K562 (cell line): ENCODE data around the gene DDX46. TPM values are rescaled to one million over a fixed set of nuclear protein-coding genes. Genes with fewer than 3 reads are reported as not detected.

ENCODE experiments used
- ATAC-seq: fragments of 200-7000 bp; cut with Tn5 transposase; 3 replicates; pipeline ENCODE4 v1.9.1; 2020; ENCODE audit warnings: moderate library complexity
- BruUV-seq: library from RNA; stranded (reverse); fragments of 400-500 nt; replicated peaks from 2 replicates; lab custom pipeline; 2021; lab: Mats Ljungman, UMichigan
- CTCF ChIA-PET: fragments of 300-600 bp; formaldehyde crosslinking; extraction: SDS; loops from one replicate; lab custom pipeline; 2021; ENCODE audit warnings: low intra/inter-chr PET ratio; lab: Yijun Ruan, JAX
- POLR2A ChIA-PET: fragments of 300-600, 350-650 bp; sonication (Branson Sonifier 250); formaldehyde crosslinking; extraction: SDS; loops from one replicate; lab custom pipeline; 2021; ENCODE audit warnings: antibody characterized with exemption, inconsistent platforms; lab: Yijun Ruan, JAX
- DNase-seq, 4 experiments: peaks; one replicate each; pipeline versions ENCODE4 v3.0.0 to v3.0.0-alpha.2; 2011 to 2018; ENCODE audit warnings: low spot score in 3 of 4, mixed read lengths in 3 of 4; ENCODE audit errors: extremely low read depth in 1 of 4
- FAIRE-seq: peaks from 2 replicates; lab custom pipeline; 2011; peaks lifted over from hg19 to GRCh38; lab: Jason Lieb, UNC
- H2AFZ ChIP-seq: 2 replicates; pipeline ENCODE4 v1.6.0; 2011; ENCODE audit warnings: low read depth, low read length, control low read depth, inconsistent platforms
- H3K27ac ChIP-seq: fragments of 200-600 bp; 3 replicates; pipeline ENCODE4 v1.8.0; 2011; ENCODE audit warnings: low read depth, mild to moderate bottlenecking, control low read depth, inconsistent platforms, low read length, moderate library complexity, mixed read lengths; ENCODE audit errors: extremely low read depth
- H3K27me3 ChIP-seq, 2 experiments: fragments of 300-600 bp in 1 of 2; 2 replicates in 1 of 2; 3 replicates in 1 of 2; pipeline versions ENCODE4 v1.6.0 to v1.8.0; 2011; ENCODE audit warnings: inconsistent platforms in 2 of 2, low read length in 2 of 2, mild to moderate bottlenecking in 1 of 2, mixed read lengths in 1 of 2, moderate library complexity in 1 of 2; ENCODE audit not compliant: control insufficient read depth in 2 of 2, insufficient read depth in 2 of 2
- H3K36me3 ChIP-seq: fragments of 300-600 bp; 3 replicates; pipeline ENCODE4 v1.8.0; 2011; ENCODE audit warnings: mild to moderate bottlenecking, low read length, inconsistent platforms; ENCODE audit not compliant: control insufficient read depth, insufficient read depth
- H3K4me1 ChIP-seq, 2 experiments: fragments of 200-600 bp in 1 of 2; replicated peaks in 1 of 2; 2 replicates in 1 of 2; 3 replicates in 1 of 2; pipeline versions ENCODE4 v1.5.1 to v1.8.0; 2011; ENCODE audit warnings: inconsistent platforms in 2 of 2, low read length in 2 of 2, mild to moderate bottlenecking in 1 of 2, mixed read lengths in 1 of 2, moderate library complexity in 1 of 2; ENCODE audit not compliant: control insufficient read depth in 2 of 2, insufficient read depth in 2 of 2
- H3K4me2 ChIP-seq: 2 replicates; pipeline ENCODE4 v1.6.1; 2011; ENCODE audit warnings: low read length, control low read depth, inconsistent platforms, mixed read lengths; ENCODE audit not compliant: insufficient read depth
- H3K4me3 ChIP-seq: fragments of 200-600 bp; sonication (generic), shearing (Covaris generic); 2 replicates; pipeline ENCODE4 v1.5.1; 2016; ENCODE audit warnings: control low read depth, inconsistent platforms
- H3K79me2 ChIP-seq: fragments of 200-600 bp; 3 replicates; pipeline ENCODE4 v1.8.0; 2011; ENCODE audit warnings: low read length, inconsistent platforms; ENCODE audit not compliant: control insufficient read depth, insufficient read depth
- H3K9ac ChIP-seq, 2 experiments: 2 replicates each; pipeline versions ENCODE4 v1.6.0 to v1.6.1; 2011; ENCODE audit warnings: low read depth in 2 of 2, low read length in 2 of 2, control low read depth in 1 of 2, inconsistent platforms in 1 of 2, mild to moderate bottlenecking in 1 of 2, mixed read lengths in 1 of 2; ENCODE audit not compliant: insufficient read depth in 1 of 2
- H3K9me1 ChIP-seq: one replicate; pipeline ENCODE4 v1.6.0; 2011; ENCODE audit warnings: inconsistent platforms, mild to moderate bottlenecking, low read length, moderate library complexity; ENCODE audit not compliant: control insufficient read depth, insufficient read depth
- H3K9me3 ChIP-seq: replicated peaks from 2 replicates; pipeline ENCODE4 v1.5.1; 2011; ENCODE audit warnings: low read depth, low read length, inconsistent platforms; ENCODE audit not compliant: control insufficient read depth, insufficient read depth
- H4K20me1 ChIP-seq: replicated peaks from 2 replicates; pipeline ENCODE4 v1.6.1; 2011; ENCODE audit warnings: low read length, inconsistent platforms, mixed read lengths; ENCODE audit not compliant: control insufficient read depth, insufficient read depth
- CBFA2T3 ChIP-seq: fragments of 450-650 bp; IDR thresholded peaks from 2 replicates; pipeline ENCODE4 v1.6.1; 2017
- FOSL1 ChIP-seq: fragments of 200-800 bp; sonication (Bioruptor generic); conservative IDR thresholded peaks from 2 replicates; pipeline ENCODE4 v1.6.1; 2016; ENCODE audit warnings: missing genetic modification characterization, missing compliant biosample characterization
- GTF2E2 ChIP-seq: fragments of 200-800 bp; sonication (Bioruptor generic); IDR thresholded peaks from 2 replicates; pipeline ENCODE4 v1.6.1; 2016; ENCODE audit warnings: missing genetic modification characterization, missing compliant biosample characterization
- KLF6 ChIP-seq: fragments of 250-450 bp; sonication (Bioruptor Pico); IDR thresholded peaks from 2 replicates; pipeline ENCODE4 v1.4.0; 2020; ENCODE audit warnings: mild to moderate bottlenecking, moderate library complexity, borderline replicate concordance
- NFE2 ChIP-seq: IDR thresholded peaks from 2 replicates; pipeline ENCODE4 v1.6.1; 2014; ENCODE audit warnings: antibody characterized with exemption, low read depth
- NR4A1 ChIP-seq, 2 experiments: fragments of 250-450 bp in 1 of 2; fragments of 450-650 bp in 1 of 2; sonication (Bioruptor Pico) in 1 of 2; IDR thresholded peaks; 2 replicates each; pipeline versions ENCODE4 v1.4.0 to v1.6.1; 2016 to 2020; ENCODE audit warnings: mild to moderate bottlenecking in 2 of 2, missing compliant biosample characterization in 1 of 2, missing genetic modification characterization in 1 of 2, moderate library complexity in 1 of 2
- TEAD4 ChIP-seq, 2 experiments: sonication (generic) in 1 of 2; formaldehyde crosslinking in 1 of 2; IDR thresholded peaks; 2 replicates each; pipeline versions ENCODE4 v1.6.1 to v1.8.0; 2012 to 2022; ENCODE audit warnings: borderline replicate concordance in 1 of 2, inconsistent platforms in 1 of 2, low read length in 1 of 2, mild to moderate bottlenecking in 1 of 2, missing genetic modification reagents in 1 of 2
- ZNF609 ChIP-seq: sonication (generic); formaldehyde crosslinking; IDR thresholded peaks from 2 replicates; pipeline ENCODE4 v1.8.1; 2023; ENCODE audit warnings: missing genetic modification reagents, mild to moderate bottlenecking, borderline replicate concordance
- ZNF780A ChIP-seq: fragments of 250-450 bp; sonication (Bioruptor Pico); IDR thresholded peaks from 2 replicates; pipeline ENCODE4 v1.5.0; 2021; ENCODE audit warnings: mild to moderate bottlenecking
- WGBS: fragments of 100-300 bp; shearing (Covaris generic); methylation state at CpG from one replicate; pipeline ENCODE4 v1.1.6; 2016; ENCODE audit warnings: low coverage, mixed read lengths; ENCODE audit not compliant: insufficient coverage; ENCODE audit errors: missing lambda C conversion rate; 5-methylcytosine and 5-hydroxymethylcytosine counted together
- in situ Hi-C: fragments of 300-500 bp; cut with MboI; formaldehyde crosslinking; loops from 4 replicates; pipeline ENCODE4 v1.15.0; 2018; ENCODE audit warnings: inconsistent platforms, mixed read lengths
- intact Hi-C: fragments of 100-400 bp; cut with micrococcal nuclease; formaldehyde crosslinking; loops from 2 replicates; pipeline ENCODE4 v1.14.2; 2022
- polyA plus RNA-seq, 8 experiments: library from polyadenylated mRNA; depleted of rRNA in 4 of 8; stranded (reverse) in 5 of 8; unstranded in 3 of 8; fragments of >200 nt; fragmentation: Nextera tagmentation in 2 of 8; fragmentation: Illumina TruSeq in 1 of 8; extraction: Ambion mirVana in 2 of 8; extraction: Trizol in 1 of 8; gene quantifications; 2 replicates each; pipeline versions ENCODE4 v1.2.1 to v1.2.3, GENCODE V29; 2011 to 2014; ENCODE audit warnings: inconsistent platforms in 1 of 8, missing spikeins in 1 of 8
- total RNA-seq, 7 experiments: library from RNA; depleted of rRNA in 6 of 7; stranded (reverse); fragments of >200 nt in 6 of 7; fragmentation: Illumina TruSeq in 2 of 7; extraction: Trizol in 2 of 7; gene quantifications; 2 replicates each; pipeline versions ENCODE4 v1.2.1 to v1.2.3, GENCODE V29; 2011 to 2021; ENCODE audit warnings: low replicate concordance in 1 of 7

Gene DDX46
- total and polyA plus RNA-seq, 9 of the 15 experiments (the other 6 are each of a cell fraction or from before 2014, with no cell fraction given), result 26.2 to 99.0 (median 76.4) TPM

- Histone ChIP-seq H3K36me3 (peaks cover 63% of the 10 kb centered on the region), H3K4me1 (peaks cover 0 to 3% of the 10 kb centered on the region in 2 experiments; a peak in 2 of 5 replicates), H3K9me1 (no peaks in the 10 kb centered on the region), H3K9me3 (no peaks in the 10 kb centered on the region), H3K27ac (no peak overlapping the region; the same call in 2 of the 3 replicates), H4K20me1 (no peaks in the 10 kb centered on the region), H3K79me2 (no peaks in the 10 kb centered on the region), H3K27me3 (no peaks in the 10 kb centered on the region), H3K4me3 (no peak overlapping the region), H2AFZ (no peak overlapping the region), H3K9ac (no peak overlapping the region), H3K4me2 (no peak overlapping the region)
- intact Hi-C loops, result no loop called here
- no TSS peak for BruUV-seq
- TF ChIP-seq NFE2 (no peak), CBFA2T3 (0 out of 2 replicates have a peak, but pooled peaks have one; percentile 10)
- 69% methylated on average over 5 of the region's 5 CpGs for WGBS
- in situ Hi-C loops, result no loop called here
- DNase-seq (peak in 1 of 4 experiments; percentile 24), FAIRE-seq (no peak), ATAC-seq (no peak; the same call in 2 of the 3 replicates)
- ChIA-PET CTCF (no interaction called here), POLR2A (interaction anchor here (0.6 kb wide), 1 partner anchor 261 kb away, joined by 3 read pairs; no protein-coding TSS in a partner anchor)
Observed at GRCh38 chr5:134714120-134714519, 44.5 kb upstream of the DDX46 start.

- no peak overlapping the region for H3K9ac ChIP-seq
- WGBS, result 85% methylated on average over 3 of the region's 3 CpGs
- DNase-seq (no peak), FAIRE-seq (no peak), ATAC-seq (no peak; the same call in 2 of the 3 replicates)
- H3K4me2 ChIP-seq, result no peak overlapping the region
- no TSS peak for BruUV-seq
- no peaks in the 10 kb centered on the region for H3K27me3 ChIP-seq
- H3K79me2 ChIP-seq, result no peaks in the 10 kb centered on the region
- H4K20me1 ChIP-seq, result no peaks in the 10 kb centered on the region
- in situ Hi-C loops, result no loop called here
- no peak overlapping the region for H2AFZ ChIP-seq
- no peak overlapping the region for H3K27ac ChIP-seq
- H3K36me3 ChIP-seq, result peaks cover 63% of the 10 kb centered on the region
- intact Hi-C loops, result no loop called here
- no peaks in the 10 kb centered on the region for H3K9me1 ChIP-seq
- H3K9me3 ChIP-seq, result no peaks in the 10 kb centered on the region
- no peak overlapping the region for H3K4me3 ChIP-seq
- CTCF ChIA-PET, result no interaction called here
- POLR2A ChIA-PET, result interaction anchor here (0.6 kb wide), 1 partner anchor 260 kb away, joined by 3 read pairs; no protein-coding TSS in a partner anchor
- peaks cover 0 to 3% of the 10 kb centered on the region in 2 experiments; a peak in 2 of 5 replicates for H3K4me1 ChIP-seq
- TF ChIP-seq NR4A1 (CRISPR knock-in tag; IDR thresholded peaks at IDR 0.05) (no peak), NR4A1 (tag; IDR thresholded peaks at IDR 0.05) (no peak), TEAD4 (IDR thresholded peaks at IDR 0.05; ENCODE audit: low read length) (peak; percentile 46; the same call in 1 of the 2 replicates), TEAD4 (CRISPR knock-in tag; IDR thresholded peaks at IDR 0.05; ENCODE audit: borderline replicate concordance) (no peak), GTF2E2 (tag) (no peak), KLF6 (CRISPR knock-in tag) (no peak), ZNF780A (no peak), CBFA2T3 (0 out of 2 replicates have a peak, but pooled peaks have one; percentile 5), FOSL1 (0 out of 2 replicates have a peak, but pooled peaks have one; percentile 23), ZNF609 (CRISPR knock-in tag) (no peak)
Observed at GRCh38 chr5:134714541-134714940, 44.0 kb upstream of the DDX46 start.
